HepG2 (cell line): ENCODE measurements around the gene UBE2I. TPM values are rescaled to one million over a fixed set of nuclear protein-coding genes. Genes with fewer than 3 reads are reported as not detected.
A peak's percentile ranks its signal among the peaks of the same experiment; 100 is the strongest.

Source experiments
- ERF ChIP-seq: IDR thresholded peaks from 2 replicates; pipeline ENCODE4 v1.6.1; 2018; ENCODE audit warnings: missing biosample characterization, missing genetic modification reagents
- GLI4 ChIP-seq: sonication (generic); formaldehyde crosslinking; IDR thresholded peaks from 2 replicates; pipeline ENCODE4 v1.5.1; 2020; ENCODE audit warnings: missing genetic modification reagents, mild to moderate bottlenecking, moderate library complexity, borderline replicate concordance
- HES4 ChIP-seq: sonication (generic); formaldehyde crosslinking; IDR thresholded peaks from 2 replicates; pipeline ENCODE4 v1.9.0; 2021; ENCODE audit warnings: mild to moderate bottlenecking, missing genetic modification reagents, borderline replicate concordance
- MTF2 ChIP-seq: sonication (generic); formaldehyde crosslinking; IDR thresholded peaks from 2 replicates; pipeline ENCODE4 v1.5.0; 2020; ENCODE audit warnings: missing genetic modification reagents, borderline replicate concordance
- NFATC3 ChIP-seq: sonication (generic); formaldehyde crosslinking; IDR thresholded peaks from 2 replicates; pipeline ENCODE4 v1.5.1; 2020; ENCODE audit warnings: mild to moderate bottlenecking, missing genetic modification reagents
- NR2F2 ChIP-seq: IDR thresholded peaks from 2 replicates; pipeline ENCODE4 v1.6.1; 2012; ENCODE audit warnings: low read depth, inconsistent platforms, borderline replicate concordance
- NR2F6 ChIP-seq, 2 experiments: IDR thresholded peaks; 2 replicates each; pipeline ENCODE4 v1.6.1; 2016; ENCODE audit warnings: antibody characterized with exemption in 1 of 2, mild to moderate bottlenecking in 1 of 2
- PRMT3 ChIP-seq: sonication (generic); formaldehyde crosslinking; IDR thresholded peaks from 2 replicates; pipeline ENCODE4 v1.8.1; 2022; ENCODE audit warnings: low read depth, mild to moderate bottlenecking, moderate library complexity, missing genetic modification reagents, borderline replicate concordance
- ZNF143 ChIP-seq: sonication (generic); formaldehyde crosslinking; IDR thresholded peaks from 2 replicates; pipeline ENCODE4 v1.4.0; 2020; ENCODE audit warnings: missing genetic modification reagents
- ZNF660 ChIP-seq: sonication (generic); formaldehyde crosslinking; IDR thresholded peaks from 2 replicates; pipeline ENCODE4 v1.5.1; 2020; ENCODE audit warnings: mild to moderate bottlenecking, low read depth, missing genetic modification reagents, borderline replicate concordance
- ZNF746 ChIP-seq: sonication (generic); formaldehyde crosslinking; IDR thresholded peaks from 2 replicates; pipeline ENCODE4 v1.8.0; 2022; ENCODE audit warnings: mild to moderate bottlenecking, missing genetic modification reagents
- ZNF777 ChIP-seq: sonication (generic); formaldehyde crosslinking; IDR thresholded peaks from 2 replicates; pipeline ENCODE4 v1.4.0; 2020; ENCODE audit warnings: missing genetic modification reagents
- polyA plus RNA-seq, 8 experiments: library from polyadenylated mRNA; depleted of rRNA in 3 of 8; stranded (reverse) in 7 of 8; unstranded in 1 of 8; fragments of >200 nt; fragmentation: Illumina TruSeq in 4 of 8; extraction: Trizol in 4 of 8; gene quantifications; 2 replicates each; pipeline versions ENCODE4 v1.2.1 to v1.2.3, GENCODE V29; 2011 to 2016; ENCODE audit warnings: low read depth in 4 of 8, missing spikeins in 1 of 8, mixed read lengths in 1 of 8; ENCODE audit not compliant: insufficient read depth in 1 of 8
- total RNA-seq, 5 experiments: library from RNA; depleted of rRNA; stranded (reverse); fragments of >200 nt; fragmentation: Illumina TruSeq; extraction: Trizol; gene quantifications; 2 replicates each; pipeline ENCODE4 v1.2.3, GENCODE V29; 2016; ENCODE audit warnings: low read depth in 1 of 5
- TF ChIP-seq, protein P1 (sequence below): sonication (generic); formaldehyde crosslinking; conservative IDR thresholded peaks from 2 replicates; pipeline ENCODE4 v1.4.0; 2020; ENCODE audit warnings: mild to moderate bottlenecking, missing genetic modification reagents, moderate library complexity
- TF ChIP-seq, protein P2 (sequence below): sonication (generic); formaldehyde crosslinking; IDR thresholded peaks from 2 replicates; pipeline ENCODE4 v1.4.0; 2020; ENCODE audit warnings: missing genetic modification reagents, borderline replicate concordance

The UBE2I gene
- total and polyA plus RNA-seq, 2 of the 13 experiments (the other 11 are each of a cell fraction or from before 2014, with no cell fraction given): 75.8 to 98.9 TPM

DNA sequence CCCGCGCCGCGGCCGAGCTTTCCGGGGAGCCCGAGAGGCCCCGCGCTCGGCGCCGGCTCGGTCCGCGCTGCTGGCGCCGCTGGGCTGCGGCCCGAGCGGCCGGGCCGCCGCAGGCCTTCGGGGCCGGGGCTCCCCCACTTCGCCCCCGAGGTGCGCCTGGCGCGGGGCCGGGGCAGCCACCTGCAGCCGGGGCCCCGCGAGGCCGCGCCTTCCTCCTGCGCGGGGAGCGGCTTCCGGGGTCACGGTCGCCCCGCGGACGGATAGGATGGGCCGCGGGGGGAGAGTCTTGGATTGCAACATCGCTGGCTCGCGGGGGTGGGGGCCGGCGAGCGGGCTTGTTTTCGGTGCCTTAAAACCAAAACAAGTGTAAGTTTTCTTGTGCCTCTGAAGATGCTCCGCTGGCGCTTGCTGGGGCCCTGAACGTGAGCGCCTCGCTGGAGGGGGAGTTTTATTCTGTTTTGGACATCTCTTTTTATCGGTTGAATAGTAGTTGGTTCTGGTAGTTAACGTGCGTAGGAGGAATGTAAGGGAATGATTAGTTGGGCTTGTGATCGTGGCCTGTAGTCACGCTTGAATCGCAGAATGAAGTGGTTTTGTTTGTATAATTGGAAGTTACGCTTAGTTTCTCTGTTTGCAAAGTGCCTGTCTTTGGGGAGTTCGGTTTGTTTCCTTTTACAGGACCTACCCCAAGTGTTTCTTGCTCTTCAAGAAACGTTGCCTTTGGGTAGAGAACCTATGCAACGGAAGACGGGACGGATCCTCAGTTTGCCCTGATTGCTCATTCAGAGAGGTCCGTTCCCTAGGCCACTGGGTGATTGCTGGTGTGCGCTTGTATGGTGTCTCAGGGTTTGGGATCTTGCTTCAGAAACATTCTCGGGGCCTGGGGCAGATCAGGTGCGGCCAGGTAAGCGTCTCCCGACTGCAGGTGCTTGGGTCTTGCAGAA lies 724 bp downstream of the UBE2I start (continued):
- TF ChIP-seq, protein P1, sequence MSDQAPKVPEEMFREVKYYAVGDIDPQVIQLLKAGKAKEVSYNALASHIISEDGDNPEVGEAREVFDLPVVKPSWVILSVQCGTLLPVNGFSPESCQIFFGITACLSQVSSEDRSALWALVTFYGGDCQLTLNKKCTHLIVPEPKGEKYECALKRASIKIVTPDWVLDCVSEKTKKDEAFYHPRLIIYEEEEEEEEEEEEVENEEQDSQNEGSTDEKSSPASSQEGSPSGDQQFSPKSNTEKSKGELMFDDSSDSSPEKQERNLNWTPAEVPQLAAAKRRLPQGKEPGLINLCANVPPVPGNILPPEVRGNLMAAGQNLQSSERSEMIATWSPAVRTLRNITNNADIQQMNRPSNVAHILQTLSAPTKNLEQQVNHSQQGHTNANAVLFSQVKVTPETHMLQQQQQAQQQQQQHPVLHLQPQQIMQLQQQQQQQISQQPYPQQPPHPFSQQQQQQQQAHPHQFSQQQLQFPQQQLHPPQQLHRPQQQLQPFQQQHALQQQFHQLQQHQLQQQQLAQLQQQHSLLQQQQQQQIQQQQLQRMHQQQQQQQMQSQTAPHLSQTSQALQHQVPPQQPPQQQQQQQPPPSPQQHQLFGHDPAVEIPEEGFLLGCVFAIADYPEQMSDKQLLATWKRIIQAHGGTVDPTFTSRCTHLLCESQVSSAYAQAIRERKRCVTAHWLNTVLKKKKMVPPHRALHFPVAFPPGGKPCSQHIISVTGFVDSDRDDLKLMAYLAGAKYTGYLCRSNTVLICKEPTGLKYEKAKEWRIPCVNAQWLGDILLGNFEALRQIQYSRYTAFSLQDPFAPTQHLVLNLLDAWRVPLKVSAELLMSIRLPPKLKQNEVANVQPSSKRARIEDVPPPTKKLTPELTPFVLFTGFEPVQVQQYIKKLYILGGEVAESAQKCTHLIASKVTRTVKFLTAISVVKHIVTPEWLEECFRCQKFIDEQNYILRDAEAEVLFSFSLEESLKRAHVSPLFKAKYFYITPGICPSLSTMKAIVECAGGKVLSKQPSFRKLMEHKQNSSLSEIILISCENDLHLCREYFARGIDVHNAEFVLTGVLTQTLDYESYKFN: peak; percentile 13; the same call in 1 of the 2 replicates
- TF ChIP-seq GLI4 (CRISPR knock-in tag) (no peak), NFATC3 (CRISPR knock-in tag) (0 out of 2 replicates have a peak, but pooled peaks have one; percentile 42), MTF2 (CRISPR knock-in tag) (no peak), NR2F6 (IDR thresholded peaks at IDR 0.05) (no peak), NR2F6 (CRISPR knock-in tag; IDR thresholded peaks at IDR 0.05) (peak; percentile 37; the same call in 1 of the 2 replicates), ZNF746 (CRISPR knock-in tag) (no peak), PRMT3 (CRISPR knock-in tag) (no peak), ERF (no peak), ZNF777 (CRISPR knock-in tag) (no peak), ZNF143 (CRISPR knock-in tag) (0 out of 2 replicates have a peak, but pooled peaks have one; percentile 26), HES4 (CRISPR knock-in tag) (no peak), NR2F2 (no peak), ZNF660 (CRISPR knock-in tag) (no peak)
- TF ChIP-seq, protein P2, sequence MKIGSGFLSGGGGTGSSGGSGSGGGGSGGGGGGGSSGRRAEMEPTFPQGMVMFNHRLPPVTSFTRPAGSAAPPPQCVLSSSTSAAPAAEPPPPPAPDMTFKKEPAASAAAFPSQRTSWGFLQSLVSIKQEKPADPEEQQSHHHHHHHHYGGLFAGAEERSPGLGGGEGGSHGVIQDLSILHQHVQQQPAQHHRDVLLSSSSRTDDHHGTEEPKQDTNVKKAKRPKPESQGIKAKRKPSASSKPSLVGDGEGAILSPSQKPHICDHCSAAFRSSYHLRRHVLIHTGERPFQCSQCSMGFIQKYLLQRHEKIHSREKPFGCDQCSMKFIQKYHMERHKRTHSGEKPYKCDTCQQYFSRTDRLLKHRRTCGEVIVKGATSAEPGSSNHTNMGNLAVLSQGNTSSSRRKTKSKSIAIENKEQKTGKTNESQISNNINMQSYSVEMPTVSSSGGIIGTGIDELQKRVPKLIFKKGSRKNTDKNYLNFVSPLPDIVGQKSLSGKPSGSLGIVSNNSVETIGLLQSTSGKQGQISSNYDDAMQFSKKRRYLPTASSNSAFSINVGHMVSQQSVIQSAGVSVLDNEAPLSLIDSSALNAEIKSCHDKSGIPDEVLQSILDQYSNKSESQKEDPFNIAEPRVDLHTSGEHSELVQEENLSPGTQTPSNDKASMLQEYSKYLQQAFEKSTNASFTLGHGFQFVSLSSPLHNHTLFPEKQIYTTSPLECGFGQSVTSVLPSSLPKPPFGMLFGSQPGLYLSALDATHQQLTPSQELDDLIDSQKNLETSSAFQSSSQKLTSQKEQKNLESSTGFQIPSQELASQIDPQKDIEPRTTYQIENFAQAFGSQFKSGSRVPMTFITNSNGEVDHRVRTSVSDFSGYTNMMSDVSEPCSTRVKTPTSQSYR: no peak
